AG09319 (cell line): ENCODE measurements around the gene CD1B.
"Not testable (repeated sequence)": the region's sequence is repeated elsewhere in the genome, so short reads cannot be mapped to it uniquely, and the experiment has no call there.

Experiments
- DNase-seq: peaks from one replicate; pipeline ENCODE4 v3.0.0-alpha.2; 2010; ENCODE audit warnings: low read depth; ENCODE audit errors: extremely low read depth
- TF ChIP-seq, protein P1 (sequence below): IDR thresholded peaks from 2 replicates; pipeline ENCODE4 v1.5.1; 2011; ENCODE audit warnings: low read depth, mild to moderate bottlenecking, inconsistent platforms, low read length, moderate library complexity

The CD1B gene

GRCh38 chr1:158289811-158290210 lies 41.5 kb downstream of the CD1B start, which contains the start of gene CD1C:
Gene CD1C, plus strand, starts transcription at chr1:158289923. Its CDS starts 142 bp downstream, at chr1:158290065.
- TF ChIP-seq, protein P1, sequence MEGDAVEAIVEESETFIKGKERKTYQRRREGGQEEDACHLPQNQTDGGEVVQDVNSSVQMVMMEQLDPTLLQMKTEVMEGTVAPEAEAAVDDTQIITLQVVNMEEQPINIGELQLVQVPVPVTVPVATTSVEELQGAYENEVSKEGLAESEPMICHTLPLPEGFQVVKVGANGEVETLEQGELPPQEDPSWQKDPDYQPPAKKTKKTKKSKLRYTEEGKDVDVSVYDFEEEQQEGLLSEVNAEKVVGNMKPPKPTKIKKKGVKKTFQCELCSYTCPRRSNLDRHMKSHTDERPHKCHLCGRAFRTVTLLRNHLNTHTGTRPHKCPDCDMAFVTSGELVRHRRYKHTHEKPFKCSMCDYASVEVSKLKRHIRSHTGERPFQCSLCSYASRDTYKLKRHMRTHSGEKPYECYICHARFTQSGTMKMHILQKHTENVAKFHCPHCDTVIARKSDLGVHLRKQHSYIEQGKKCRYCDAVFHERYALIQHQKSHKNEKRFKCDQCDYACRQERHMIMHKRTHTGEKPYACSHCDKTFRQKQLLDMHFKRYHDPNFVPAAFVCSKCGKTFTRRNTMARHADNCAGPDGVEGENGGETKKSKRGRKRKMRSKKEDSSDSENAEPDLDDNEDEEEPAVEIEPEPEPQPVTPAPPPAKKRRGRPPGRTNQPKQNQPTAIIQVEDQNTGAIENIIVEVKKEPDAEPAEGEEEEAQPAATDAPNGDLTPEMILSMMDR, result no peak
- DNase-seq, result no peak

- no peak for DNase-seq
Observed at GRCh38 chr1:158286941-158287346, 44.4 kb downstream of the CD1B start.

GRCh38 chr1:158286487-158286886 lies 44.8 kb downstream of the CD1B start:
- TF ChIP-seq, protein P1, result no peak
- no peak for DNase-seq

More at GRCh38 chr1:158286941-158287346, 44.4 kb downstream of the CD1B start:
- TF ChIP-seq, protein P1, result no peak

DNA sequence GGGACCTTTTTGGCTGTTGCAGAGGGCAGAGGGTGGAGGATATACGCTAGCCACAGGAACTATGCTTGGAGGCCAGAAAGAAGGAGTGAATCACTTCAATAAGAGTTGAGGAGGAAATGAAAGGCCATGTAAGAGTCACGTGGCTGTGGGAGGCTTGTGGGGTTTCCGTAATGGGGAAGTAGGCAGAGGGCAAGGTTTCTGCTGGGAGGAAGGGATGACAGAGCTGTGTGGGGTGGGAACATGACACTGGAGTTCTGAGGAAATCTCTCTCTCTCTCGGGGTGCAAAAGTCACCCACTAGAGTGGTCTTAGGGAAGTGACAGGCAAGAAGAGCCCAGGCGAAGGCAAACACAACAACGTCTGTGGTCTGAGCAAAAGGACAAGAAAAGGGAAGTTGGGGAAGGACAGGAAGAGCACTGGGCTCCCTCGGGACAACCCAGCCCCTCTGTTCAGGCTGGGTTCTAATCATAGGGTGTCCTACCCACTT lies 45.5 kb downstream of the CD1B start:
- TF ChIP-seq, protein P1, result no peak
- DNase-seq, result no peak

- DNase-seq, result no peak
Observed at GRCh38 chr1:158283965-158284364, 47.4 kb downstream of the CD1B start.

DNA sequence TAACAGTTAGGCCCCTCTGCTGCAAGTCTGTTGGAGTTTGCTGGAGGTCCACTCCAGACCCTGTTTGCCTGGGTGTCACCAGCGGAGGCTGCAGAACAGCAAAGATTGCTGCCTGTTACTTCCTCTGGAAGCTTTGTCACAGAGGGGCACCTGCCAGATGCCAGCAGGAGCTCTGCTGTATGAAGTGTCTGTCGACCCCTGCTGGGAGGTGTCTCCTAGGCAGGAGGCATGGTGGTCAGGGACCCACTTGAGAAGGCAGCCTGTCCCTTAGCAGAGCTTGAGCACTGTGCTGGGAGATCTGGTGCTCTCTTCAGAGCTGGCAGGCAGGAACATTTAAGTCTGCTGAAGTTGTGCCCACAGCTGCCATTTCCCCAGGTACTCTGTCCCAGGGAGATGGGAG lies 48.9 kb downstream of the CD1B start:
- not testable (repeated sequence) for DNase-seq

More at GRCh38 chr1:158283965-158284364, 47.4 kb downstream of the CD1B start:
- TF ChIP-seq, protein P1, result no peak
